ENCODE results near the gene GFI1B. TPM values are rescaled to one million over a fixed set of nuclear protein-coding genes. Genes with fewer than 3 reads are reported as not detected.

GFI1B gene
- total and polyA plus RNA-seq, 10 of the 15 experiments (the other 5 are each of a cell fraction or from before 2014, with no cell fraction given), result 0.04 to 0.11 (median 0.05) TPM; not detected in 7

DNA sequence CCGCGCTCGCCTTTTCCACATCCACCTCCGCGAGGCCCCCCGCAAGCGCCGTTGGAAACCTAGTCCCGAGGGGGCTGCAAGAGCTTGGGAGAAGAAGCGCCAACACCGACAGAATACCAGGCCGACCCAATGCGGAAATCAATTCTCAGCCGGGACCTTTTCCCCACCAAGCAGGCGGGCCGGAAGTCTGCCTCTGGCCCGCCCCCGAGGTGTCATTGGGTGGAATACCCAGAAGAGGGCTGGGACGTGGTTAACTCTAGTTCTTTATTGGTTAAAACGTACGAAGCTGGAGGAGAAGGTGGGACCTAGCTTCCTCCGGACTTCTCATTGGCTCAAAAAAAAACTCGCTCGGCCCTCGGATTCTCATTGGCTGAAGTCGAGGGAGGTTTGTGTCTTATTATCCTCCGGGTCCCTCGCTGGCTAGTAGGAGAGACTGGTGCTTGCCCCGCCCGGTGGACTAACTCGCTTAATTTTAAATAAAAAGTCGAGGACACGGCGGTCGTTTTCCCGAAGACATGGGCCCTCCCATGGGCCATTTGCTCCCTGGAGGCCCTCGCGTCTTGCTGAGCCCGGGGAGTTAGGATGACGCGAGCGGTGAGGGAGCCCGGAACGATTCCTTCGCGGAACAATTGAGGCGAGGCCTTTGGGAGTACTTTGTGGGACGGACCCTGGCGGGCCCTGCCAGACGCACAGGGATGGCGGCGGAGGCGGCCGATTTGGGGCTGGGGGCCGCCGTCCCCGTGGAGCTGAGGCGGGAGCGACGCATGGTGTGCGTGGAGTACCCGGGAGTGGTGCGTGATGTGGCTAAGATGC, 52.0 kb downstream of the GFI1B start, which contains the start of gene GTF3C5 (continued):
- TF ChIP-seq, protein P1, sequence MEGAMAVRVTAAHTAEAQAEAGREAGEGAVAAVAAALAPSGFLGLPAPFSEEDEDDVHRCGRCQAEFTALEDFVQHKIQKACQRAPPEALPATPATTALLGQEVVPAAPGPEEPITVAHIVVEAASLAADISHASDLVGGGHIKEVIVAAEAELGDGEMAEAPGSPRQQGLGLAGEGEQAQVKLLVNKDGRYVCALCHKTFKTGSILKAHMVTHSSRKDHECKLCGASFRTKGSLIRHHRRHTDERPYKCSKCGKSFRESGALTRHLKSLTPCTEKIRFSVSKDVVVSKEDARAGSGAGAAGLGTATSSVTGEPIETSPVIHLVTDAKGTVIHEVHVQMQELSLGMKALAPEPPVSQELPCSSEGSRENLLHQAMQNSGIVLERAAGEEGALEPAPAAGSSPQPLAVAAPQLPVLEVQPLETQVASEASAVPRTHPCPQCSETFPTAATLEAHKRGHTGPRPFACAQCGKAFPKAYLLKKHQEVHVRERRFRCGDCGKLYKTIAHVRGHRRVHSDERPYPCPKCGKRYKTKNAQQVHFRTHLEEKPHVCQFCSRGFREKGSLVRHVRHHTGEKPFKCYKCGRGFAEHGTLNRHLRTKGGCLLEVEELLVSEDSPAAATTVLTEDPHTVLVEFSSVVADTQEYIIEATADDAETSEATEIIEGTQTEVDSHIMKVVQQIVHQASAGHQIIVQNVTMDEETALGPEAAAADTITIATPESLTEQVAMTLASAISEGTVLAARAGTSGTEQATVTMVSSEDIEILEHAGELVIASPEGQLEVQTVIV (IDR thresholded peaks at IDR 0.05; ENCODE audit: borderline replicate concordance, partially characterized antibody), result peak; percentile 75
- TF ChIP-seq TBL1XR1 (IDR thresholded peaks at IDR 0.05; ENCODE audit: low read depth, low read length) (no peak; the same call in 1 of the 2 replicates), ZZZ3 (IDR thresholded peaks at IDR 0.05; ENCODE audit: control insufficient read depth, insufficient read length, low read depth) (no peak), MEF2B (IDR thresholded peaks at IDR 0.05; ENCODE audit: partially characterized antibody, poor library complexity, severe bottlenecking) (peak; percentile 41), ZNF207 (IDR thresholded peaks at IDR 0.05; ENCODE audit: borderline replicate concordance) (peak; percentile 98), STAT3 (IDR thresholded peaks at IDR 0.05; ENCODE audit: low read depth, low read length) (no peak), TARDBP (IDR thresholded peaks at IDR 0.05; ENCODE audit: borderline replicate concordance) (peak; percentile 73; the same call in 1 of the 2 replicates), RAD21 (IDR thresholded peaks at IDR 0.05; ENCODE audit: insufficient read depth, low read depth, low read length) (no peak), SP1 (IDR thresholded peaks at IDR 0.05; ENCODE audit: low read depth, low read length) (peak; percentile 92)
- TF ChIP-seq, protein P2, sequence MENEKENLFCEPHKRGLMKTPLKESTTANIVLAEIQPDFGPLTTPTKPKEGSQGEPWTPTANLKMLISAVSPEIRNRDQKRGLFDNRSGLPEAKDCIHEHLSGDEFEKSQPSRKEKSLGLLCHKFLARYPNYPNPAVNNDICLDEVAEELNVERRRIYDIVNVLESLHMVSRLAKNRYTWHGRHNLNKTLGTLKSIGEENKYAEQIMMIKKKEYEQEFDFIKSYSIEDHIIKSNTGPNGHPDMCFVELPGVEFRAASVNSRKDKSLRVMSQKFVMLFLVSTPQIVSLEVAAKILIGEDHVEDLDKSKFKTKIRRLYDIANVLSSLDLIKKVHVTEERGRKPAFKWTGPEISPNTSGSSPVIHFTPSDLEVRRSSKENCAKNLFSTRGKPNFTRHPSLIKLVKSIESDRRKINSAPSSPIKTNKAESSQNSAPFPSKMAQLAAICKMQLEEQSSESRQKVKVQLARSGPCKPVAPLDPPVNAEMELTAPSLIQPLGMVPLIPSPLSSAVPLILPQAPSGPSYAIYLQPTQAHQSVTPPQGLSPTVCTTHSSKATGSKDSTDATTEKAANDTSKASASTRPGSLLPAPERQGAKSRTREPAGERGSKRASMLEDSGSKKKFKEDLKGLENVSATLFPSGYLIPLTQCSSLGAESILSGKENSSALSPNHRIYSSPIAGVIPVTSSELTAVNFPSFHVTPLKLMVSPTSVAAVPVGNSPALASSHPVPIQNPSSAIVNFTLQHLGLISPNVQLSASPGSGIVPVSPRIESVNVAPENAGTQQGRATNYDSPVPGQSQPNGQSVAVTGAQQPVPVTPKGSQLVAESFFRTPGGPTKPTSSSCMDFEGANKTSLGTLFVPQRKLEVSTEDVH (IDR thresholded peaks at IDR 0.05; ENCODE audit: low read depth, partially characterized antibody), result peak; percentile 90
- TF ChIP-seq, protein P3, sequence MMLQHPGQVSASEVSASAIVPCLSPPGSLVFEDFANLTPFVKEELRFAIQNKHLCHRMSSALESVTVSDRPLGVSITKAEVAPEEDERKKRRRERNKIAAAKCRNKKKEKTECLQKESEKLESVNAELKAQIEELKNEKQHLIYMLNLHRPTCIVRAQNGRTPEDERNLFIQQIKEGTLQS (IDR thresholded peaks at IDR 0.05; ENCODE audit: borderline replicate concordance, extremely low read depth, low read depth, low read length), result no peak
- TF ChIP-seq, protein P4, sequence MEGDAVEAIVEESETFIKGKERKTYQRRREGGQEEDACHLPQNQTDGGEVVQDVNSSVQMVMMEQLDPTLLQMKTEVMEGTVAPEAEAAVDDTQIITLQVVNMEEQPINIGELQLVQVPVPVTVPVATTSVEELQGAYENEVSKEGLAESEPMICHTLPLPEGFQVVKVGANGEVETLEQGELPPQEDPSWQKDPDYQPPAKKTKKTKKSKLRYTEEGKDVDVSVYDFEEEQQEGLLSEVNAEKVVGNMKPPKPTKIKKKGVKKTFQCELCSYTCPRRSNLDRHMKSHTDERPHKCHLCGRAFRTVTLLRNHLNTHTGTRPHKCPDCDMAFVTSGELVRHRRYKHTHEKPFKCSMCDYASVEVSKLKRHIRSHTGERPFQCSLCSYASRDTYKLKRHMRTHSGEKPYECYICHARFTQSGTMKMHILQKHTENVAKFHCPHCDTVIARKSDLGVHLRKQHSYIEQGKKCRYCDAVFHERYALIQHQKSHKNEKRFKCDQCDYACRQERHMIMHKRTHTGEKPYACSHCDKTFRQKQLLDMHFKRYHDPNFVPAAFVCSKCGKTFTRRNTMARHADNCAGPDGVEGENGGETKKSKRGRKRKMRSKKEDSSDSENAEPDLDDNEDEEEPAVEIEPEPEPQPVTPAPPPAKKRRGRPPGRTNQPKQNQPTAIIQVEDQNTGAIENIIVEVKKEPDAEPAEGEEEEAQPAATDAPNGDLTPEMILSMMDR (IDR thresholded peaks at IDR 0.05 in 2 of 3, conservative IDR thresholded peaks at IDR 0.05 in 1 of 3; ENCODE audit: control insufficient read depth in 2 of 3, extremely low read depth in 1 of 3, insufficient read depth in 1 of 3, low read depth in 3 of 3, low read length in 3 of 3), result no peak
- TF ChIP-seq, protein P5, sequence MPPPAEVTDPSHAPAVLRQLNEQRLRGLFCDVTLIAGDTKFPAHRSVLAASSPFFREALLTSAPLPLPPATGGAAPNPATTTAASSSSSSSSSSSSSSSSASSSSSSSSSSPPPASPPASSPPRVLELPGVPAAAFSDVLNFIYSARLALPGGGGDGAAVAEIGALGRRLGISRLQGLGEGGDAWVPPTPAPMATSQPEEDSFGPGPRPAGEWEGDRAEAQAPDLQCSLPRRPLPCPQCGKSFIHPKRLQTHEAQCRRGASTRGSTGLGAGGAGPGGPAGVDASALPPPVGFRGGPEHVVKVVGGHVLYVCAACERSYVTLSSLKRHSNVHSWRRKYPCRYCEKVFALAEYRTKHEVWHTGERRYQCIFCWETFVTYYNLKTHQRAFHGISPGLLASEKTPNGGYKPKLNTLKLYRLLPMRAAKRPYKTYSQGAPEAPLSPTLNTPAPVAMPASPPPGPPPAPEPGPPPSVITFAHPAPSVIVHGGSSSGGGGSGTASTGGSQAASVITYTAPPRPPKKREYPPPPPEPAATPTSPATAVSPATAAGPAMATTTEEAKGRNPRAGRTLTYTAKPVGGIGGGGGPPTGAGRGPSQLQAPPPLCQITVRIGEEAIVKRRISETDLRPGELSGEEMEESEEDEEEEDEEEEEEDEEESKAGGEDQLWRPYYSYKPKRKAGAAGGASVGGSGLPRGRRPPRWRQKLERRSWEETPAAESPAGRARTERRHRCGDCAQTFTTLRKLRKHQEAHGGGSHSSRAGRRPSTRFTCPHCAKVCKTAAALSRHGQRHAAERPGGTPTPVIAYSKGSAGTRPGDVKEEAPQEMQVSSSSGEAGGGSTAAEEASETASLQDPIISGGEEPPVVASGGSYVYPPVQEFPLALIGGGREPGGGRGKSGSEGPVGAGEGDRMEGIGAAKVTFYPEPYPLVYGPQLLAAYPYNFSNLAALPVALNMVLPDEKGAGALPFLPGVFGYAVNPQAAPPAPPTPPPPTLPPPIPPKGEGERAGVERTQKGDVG (CRISPR knock-in tag; IDR thresholded peaks at IDR 0.05), result no peak
- TF ChIP-seq, protein P6, sequence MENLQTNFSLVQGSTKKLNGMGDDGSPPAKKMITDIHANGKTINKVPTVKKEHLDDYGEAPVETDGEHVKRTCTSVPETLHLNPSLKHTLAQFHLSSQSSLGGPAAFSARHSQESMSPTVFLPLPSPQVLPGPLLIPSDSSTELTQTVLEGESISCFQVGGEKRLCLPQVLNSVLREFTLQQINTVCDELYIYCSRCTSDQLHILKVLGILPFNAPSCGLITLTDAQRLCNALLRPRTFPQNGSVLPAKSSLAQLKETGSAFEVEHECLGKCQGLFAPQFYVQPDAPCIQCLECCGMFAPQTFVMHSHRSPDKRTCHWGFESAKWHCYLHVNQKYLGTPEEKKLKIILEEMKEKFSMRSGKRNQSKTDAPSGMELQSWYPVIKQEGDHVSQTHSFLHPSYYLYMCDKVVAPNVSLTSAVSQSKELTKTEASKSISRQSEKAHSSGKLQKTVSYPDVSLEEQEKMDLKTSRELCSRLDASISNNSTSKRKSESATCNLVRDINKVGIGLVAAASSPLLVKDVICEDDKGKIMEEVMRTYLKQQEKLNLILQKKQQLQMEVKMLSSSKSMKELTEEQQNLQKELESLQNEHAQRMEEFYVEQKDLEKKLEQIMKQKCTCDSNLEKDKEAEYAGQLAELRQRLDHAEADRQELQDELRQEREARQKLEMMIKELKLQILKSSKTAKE (IDR thresholded peaks at IDR 0.05; ENCODE audit: low read depth, poor library complexity, severe bottlenecking), result peak; percentile 92

Data from GM12878 (cell line).